Muscle of back (tissue), 13 donors: ENCODE results near the gene TAF1B. TPM values are rescaled to one million over a fixed set of nuclear protein-coding genes. Genes with fewer than 3 reads are reported as not detected.
A peak's percentile ranks its signal among the peaks of the same experiment; 100 is the strongest.

ENCODE experiments used
- DNase-seq, 3 donors: peaks; one replicate each; pipeline versions ENCODE4 v3.0.0 to v3.0.0-alpha.2; 2013
- long read RNA-seq, 9 donors: transcript quantifications; one replicate each; lab custom pipeline, GENCODE V29; 2026
- polyA plus RNA-seq, 10 donors: library from polyadenylated mRNA; unstranded; fragments of 120-200 nt; gene quantifications; one replicate each; pipeline ENCODE4 v1.2.1, GENCODE V29; 2013; ENCODE audit not compliant: insufficient read length in 10 of 10

TAF1B gene
- 10 to 100 TPM; 10.0 to 19.2 (median 13.6) TPM for polyA plus RNA-seq
- long read RNA-seq, donor 1, partial matches to known transcripts: 0 of 1 reads
- long read RNA-seq, donor 1, other reads (novel, unspliced or antisense): 0 of 1 reads
- long read RNA-seq, donor 2, partial matches to known transcripts: 0 of 3 reads
- long read RNA-seq, donor 2, other reads (novel, unspliced or antisense): 0 of 3 reads
- long read RNA-seq, donor 3: 0 reads
- long read RNA-seq, donor 4: 0 reads
- long read RNA-seq, donor 5, partial matches to known transcripts: 0 of 2 reads
- long read RNA-seq, donor 5, other reads (novel, unspliced or antisense): 0 of 2 reads
- long read RNA-seq, donor 6: 0 reads
- long read RNA-seq, donor 7, partial matches to known transcripts: 0 of 1 reads
- long read RNA-seq, donor 7, other reads (novel, unspliced or antisense): 0 of 1 reads
- long read RNA-seq, donor 8, partial matches to known transcripts: 0 of 2 reads
- long read RNA-seq, donor 8, other reads (novel, unspliced or antisense): 0 of 2 reads
- long read RNA-seq, donor 9: 0 reads

DNA sequence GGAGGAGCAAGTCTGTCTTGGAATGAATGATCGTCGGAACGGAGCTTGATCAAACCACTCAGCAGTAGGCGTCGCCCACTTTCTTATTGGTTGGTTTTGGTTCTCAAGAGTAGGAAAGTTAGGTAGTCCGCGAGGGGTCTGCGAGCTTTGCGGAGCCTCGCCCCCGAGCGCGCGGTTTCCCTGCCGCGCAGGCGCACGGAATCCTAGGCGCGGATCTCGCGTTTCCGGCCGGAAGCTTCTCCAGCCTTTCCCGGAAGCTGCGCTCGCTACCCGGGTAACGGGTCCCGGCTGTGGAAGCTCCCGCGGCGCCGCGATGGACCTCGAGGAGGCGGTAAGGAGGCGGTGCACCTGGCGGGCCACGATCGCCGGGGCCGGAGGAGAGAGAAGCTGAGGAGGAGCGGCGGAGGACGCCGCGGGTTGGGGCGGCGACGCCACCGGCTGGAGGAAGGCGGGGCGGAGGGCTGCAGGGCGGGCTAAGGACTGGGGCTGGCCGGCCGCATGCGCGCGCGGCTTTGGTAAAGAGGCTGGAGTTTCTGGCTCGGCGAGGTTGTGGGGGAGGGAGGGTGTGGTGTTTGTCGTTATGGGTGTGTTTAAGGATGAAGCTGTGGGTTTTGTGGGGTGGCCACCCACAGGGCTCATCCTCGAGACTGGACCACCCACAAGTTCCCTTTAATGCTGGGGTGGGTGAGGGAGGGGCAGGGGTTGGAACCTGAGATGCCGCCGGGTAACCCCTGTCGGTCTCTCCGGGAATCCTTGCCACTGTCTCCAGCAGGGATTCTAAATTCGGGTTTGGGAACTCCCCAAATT is at the start of gene TAF1B:
Gene TAF1B (plus strand): TSS at position 246 of the 807 bp plus-strand sequence. CDS start 68 bp downstream, at position 314.
- peak; percentile 94 to 99 (median 96) for DNase-seq

DNA sequence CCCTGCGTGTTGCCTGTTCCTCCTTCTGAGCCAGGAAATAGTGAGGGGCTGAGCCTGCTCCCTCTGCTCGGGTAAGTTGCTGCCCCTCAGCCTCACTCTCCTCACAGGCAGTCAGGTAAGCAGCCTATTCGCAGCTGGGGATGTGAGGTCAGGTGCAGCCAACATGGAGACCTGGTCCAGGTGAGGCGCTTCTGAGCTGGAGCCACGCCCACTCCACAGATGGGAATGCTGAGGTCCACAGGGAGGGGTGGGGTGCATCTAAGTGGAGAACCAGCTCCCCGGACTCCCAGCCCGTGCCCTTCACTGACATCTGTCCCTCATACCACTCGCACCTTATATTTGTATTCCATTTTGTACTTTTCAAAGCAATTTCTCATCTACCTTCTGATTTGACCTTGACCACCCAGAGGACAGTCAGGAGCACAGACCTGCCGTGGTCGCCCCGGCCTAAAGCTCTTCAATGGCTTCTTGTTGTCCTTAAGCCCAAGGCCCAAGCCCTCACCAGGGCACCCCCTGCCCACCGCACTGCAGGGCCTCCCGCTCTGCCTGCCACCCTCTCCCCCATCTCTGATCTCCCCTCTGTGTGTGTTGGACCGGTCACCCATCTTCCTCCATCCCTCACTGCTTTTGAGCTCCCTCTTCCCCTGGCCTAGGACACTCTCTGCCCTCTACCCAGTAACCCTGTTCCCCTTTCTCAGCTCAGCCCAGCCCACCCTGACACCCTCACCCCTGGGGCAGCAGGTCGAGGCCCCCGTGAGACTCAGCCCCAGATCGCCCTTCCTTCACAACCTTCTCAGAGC is 49.2 kb upstream of the TAF1B start:
- DNase-seq: no peak

DNA sequence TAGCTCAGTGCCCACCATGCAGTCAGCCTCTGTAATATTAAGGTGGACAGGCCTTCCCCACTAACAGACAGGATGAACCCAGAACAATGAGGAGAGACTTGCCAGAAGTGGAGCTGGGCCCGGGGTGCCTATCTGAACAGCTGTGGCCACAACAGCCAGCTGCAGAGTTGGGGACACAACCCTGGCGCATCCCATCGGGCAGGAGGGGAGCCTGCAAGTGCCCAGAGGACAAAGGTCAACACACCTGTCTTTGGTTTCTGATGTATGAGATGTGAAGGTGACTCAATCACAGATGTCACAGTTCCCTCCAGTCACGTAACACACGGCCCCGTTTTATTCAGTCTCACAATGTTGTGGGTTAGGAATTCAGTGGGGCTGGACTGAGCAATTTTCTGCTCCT is 48.2 kb upstream of the TAF1B start:
- no peak for DNase-seq

DNA sequence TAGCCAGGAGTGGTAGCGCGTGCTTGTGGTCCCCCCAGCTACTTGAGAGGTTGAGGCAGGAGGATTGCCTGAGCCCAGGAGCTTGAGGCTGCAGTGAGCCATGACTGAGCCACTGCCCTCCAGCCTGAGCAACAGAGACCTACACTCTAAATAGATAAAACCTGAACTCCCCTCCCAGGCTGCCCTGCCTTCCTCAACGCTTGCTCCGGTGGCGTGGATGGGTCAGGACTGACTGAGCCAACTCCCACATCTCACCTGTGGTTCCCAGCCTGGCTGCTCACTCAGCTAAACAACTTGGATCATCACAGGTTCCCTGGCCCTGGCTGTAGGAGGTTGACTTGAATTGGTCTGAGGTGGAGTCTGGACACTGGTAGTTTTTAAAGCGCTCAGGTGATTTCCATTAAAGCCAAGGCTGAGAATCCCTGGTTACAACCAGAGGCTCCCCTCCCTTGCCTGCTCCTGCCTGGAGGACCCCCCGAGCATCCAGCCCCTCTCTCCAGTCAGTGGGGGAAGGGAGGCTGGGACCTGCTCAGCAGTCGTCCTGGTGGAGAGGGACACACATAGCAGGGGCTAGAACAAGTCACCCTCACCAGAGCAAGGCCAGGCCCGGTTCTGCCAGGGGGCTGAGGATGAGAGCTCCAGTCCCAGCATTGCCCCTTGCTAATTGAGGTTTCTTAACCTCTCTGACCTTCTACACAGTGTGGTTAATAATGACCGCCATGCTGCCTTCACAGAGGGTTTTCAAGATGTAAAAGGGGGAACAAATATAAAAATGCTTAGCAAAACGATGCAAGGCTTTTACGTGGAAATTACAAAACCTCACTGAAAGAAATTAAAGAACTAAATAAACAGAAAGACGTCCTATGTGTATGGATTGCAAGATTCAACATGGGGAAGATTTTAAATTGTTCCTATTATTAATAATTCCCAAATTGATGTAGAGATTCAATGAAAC is 46.9 kb upstream of the TAF1B start:
- no peak for DNase-seq

DNA sequence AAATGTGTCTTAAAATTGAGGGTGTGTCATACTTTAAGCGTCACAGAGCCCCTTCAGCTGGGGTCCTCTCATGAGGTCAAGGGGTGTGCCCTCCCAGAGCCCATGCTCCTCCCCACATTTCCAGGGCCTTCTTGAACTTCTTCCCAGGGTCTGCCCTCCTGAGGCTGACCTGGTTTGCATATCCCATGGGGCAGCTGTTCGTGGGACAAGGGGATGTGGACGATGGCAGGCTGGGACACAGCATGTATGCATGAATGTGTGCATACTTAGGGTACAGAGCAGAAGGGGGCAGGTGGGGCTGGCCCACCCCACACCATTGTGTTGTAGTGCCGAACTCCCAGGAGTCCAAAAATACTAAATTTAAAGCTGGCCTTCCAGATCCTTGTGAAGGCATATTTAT is 46.2 kb upstream of the TAF1B start:
- no peak for DNase-seq

DNA sequence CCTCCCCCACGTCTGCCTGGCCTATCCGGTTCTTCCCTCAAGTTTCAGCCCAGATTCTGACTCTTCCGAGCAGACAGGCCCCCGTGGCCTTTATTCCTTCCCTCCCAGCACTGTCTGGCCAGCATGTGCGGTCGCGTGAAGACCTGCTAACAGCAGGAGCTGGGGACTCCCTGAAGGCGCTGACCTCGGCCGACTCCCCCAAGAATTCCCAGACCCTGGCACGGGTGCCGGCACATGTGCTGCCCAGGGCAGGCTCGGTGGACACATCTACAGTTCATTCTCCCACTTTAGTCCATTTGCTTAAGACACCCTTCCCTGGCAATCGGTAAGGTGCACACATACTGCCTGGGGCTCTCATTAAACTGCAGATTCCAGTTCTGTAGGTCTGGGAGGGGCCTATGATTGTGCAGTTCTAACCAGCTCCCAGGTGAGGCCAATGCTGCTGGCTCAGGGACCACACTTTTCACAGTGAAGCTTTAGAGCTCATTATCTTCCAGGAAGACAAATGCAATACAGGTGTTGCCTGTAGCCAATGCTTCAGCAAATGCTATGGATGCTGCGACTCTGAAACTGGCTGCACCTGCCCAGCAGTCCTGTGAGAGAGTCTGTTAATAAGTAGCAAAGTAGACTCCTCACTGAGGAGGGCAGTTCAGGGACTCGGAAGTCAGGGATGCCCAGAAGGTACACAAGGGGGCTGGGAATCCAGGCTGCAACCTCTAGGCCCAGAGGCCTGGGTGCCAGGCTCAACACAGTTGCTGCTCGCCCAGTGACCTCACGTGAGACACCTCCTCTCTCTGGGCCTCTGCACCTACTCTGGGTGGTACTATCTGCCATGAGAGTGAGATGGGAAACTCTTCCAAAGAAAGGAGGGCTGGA is 45.4 kb upstream of the TAF1B start:
- no peak for DNase-seq

DNA sequence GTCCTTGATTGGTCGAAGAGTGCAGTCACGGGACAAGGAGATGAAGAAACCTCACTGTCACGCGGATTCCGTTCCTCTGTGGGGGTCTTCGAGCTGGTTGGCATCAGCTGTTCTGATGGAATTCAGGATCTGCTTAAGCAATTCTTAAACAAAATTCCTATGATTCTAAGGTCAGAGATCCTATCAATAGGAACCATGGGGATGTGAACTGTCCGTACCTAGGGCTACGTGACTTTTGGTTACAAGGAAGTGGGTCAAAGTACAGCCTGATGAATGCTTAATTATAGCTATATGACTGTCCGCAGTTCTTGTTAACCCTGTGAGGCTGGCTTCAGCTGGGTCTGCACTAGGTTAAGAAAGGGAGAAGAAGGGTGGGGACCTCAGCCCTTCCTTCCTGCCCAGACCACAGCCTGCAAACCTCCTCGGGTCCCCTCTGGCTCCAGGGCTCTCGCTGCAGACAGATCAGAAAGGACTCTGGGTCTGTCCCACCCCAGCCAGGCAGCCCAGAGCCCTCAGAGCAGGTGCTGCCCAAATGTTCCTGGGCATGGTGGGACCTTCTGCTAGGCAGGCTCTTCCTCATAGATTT is 44.2 kb upstream of the TAF1B start:
- no peak for DNase-seq

DNA sequence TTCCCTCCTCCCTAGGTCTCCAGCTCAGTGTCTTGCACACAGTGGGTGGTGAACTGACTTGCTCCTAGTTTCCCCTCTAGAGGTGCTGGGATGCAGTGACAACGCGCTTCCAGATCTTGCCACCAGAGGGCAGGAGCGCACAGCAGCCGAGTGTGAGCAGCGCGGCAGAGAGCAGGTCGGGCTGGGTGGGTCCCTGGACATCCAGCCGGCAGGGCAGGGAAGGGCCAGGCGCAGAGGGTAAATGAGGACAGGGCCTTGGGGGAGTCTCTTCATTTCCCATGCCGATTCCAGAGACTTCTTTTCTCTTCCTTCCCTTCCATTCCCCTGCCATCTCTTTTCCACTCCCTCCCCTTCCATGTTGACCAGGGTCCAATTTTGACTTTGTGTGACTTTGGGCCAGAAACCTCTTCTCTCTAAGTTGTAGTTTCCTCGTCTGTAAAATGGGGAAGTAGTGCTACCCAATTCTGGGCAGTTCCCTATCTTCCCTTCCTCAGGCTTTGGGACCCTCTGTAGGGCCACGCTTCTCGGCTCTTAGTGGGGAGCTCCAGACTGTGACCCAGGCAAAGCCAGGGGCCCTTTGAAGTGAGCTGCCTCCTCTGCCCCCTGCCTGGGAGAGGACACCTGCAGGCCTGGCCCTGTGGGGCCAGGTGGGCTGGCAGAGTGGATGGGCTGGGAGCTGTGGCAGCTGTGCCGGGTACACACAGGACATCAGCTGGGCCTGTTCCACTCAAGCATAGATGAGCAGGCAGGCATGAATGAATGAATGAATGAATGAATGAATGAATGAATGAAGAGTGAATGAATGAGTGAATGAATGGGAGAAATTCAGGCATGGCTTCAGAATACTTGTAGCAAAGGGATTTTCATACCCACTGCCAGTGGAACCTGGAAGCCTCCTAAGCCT is 43.3 kb upstream of the TAF1B start:
- peak; percentile 73 to 90 (median 83) for DNase-seq

DNA sequence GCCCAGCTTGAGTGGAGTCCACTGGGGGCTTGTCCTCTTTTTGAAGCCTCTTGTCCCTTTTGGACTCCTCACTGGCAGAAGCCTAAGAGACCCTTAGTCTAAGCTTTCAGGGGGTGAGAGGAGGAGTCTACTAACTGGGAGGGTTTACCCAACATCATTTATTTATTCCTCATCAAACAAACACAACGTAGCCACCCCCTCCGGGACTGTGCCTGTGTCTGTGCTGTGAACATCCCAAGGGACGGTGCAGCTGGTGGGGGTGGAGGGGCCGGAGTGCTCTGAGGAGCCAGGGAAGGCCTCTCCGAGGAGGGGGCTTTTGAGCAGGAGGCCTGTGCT is 42.7 kb upstream of the TAF1B start:
- DNase-seq: no peak

DNA sequence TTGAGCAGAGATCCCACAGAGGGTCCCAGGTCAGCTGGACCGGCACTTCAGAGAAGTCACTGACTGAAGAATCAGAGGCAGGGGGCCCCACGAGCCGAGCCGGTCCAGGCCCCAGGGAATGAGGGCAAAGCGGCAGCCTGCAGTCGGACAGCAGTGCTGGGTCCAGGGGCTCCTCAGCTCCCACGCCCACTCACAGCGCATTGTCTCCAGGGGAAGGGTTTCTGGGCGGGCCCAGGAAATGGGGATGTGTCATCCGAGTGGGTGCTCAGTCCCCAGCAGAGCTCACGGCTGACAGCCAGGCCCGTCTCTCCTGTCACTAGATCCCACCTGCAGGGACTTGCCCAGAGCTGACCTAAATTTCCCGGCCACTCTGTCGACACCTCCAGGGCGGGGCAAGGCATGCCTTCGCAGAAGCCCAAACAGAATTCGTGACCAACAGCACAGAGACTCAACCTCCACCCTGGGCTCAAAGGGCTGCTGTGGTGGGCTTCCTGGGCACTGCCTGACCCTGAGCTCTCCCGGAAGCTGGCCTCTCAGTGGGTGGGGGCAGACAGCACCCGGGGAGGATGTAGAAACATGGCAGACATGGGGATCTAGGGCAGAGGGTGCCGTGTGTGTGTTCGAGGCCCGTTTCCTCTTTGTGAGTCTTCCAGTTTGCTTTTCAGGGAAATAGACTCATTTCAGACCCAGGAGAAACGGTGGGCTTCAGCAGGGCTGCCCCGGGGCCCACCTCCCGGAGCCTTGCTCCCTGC is 42.1 kb upstream of the TAF1B start:
- DNase-seq: no peak

DNA sequence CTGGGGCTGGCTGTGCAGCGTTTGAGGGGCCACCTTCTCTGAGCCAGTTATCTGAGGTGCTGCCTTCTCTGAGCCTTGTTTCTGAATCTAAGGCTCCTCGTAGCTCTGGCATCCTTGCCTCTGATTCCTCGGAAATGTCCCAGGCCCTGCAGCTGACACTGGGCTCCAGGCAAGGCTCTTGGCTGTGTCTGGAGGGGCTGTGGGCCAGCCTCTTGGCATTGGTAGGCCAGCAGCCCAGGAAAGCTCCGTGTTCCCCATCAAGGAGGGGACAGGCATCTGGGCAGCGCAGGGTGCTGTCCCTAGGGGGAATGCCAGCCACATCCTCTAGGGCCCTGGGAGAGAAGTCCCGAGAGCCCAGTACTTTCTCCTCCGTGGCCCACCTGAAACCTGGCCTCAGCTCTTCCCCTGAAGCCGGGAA is 40.7 kb upstream of the TAF1B start:
- no peak for DNase-seq

DNA sequence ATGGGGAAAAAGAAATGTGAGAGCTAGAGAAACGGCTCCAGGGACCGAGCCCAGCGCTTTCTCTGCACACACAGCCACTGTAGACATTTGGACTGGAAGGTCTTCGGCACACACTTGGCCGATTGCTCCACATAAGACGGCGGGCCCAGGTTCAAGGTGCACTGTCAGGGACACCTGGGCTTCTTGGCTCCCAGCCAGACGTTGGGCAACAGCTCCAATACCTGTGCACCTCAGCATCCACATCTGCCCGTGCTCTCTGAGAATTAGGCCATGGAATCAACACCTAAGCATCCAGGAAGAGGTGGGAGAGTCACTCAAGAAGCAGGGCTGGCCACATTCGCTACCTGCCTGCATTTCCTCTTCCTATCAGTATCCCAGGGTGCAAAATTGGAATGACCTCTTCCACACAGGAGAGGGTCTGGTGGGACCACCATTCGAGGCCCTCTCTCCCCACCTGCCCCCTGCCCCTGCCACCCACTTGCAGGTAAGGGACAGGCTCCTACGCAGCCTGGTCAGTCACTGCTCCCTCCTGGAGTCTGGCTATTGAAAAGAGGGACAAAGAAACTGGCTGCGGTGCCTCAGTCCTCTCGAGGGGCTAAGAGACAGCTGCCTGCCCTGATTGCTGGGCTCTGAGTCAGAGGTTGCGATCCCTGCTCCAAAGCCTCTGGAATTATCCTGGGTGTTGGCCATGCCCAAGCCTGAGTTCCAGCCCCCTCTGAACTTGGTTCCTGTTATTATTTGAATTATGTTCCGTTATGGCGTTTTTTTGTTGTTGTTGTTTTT is 40.1 kb upstream of the TAF1B start:
- DNase-seq: no peak

DNA sequence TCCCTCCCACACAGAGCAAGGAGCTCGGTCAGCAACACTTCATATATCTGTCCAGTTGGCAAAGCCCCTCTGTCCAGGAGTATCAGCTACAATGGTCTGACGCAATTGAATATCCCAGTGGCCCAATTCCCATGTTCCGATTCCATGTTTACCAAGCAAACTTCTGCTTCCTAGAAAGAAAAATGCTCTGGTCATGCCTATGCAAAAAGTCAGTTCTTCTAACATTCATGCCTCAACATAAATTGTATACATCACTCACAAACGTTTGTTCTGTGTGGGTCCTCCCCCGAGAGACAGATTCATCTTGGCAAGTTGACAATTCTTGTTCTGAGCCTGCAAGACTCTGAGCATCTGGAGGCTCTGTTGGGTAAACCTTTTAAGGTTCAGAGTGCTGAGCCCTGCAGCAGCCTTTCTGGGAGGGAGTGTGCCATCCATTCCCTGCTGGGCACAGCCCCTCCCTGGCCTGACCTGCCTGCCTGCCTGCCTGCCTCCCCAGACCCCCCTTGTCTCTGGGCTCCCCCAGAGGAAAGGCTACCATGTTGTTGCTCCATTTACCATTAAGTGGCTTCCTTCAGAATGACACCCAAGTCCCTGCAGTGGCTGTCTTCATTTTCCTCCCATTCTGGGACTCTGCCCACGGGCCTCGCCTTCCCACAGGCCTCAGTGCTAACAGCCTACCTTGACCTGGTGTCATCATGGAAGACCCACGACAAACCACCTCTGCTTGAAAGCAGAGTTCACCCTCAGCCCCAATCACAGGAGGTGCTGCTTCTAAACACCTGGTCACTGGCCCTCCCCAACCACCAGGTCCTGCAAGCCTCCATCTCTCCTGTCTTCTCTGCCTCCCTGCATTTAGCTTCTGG is 37.6 kb upstream of the TAF1B start:
- no peak for DNase-seq

DNA sequence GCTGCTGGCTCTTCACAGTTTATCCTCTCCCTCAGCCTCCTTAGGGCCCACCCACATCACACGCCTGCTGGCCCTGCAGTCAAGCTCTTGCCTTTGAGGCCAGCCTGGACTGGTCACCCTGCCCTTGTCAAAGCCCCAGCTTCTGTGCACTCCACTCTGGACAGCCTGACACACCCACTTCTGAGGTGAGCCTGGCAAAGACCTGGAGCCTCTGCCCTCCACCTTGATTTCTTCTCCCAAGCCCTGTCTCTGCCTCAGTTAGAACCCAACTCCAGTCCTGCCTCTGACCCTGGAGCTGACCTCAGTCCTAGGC is 37.0 kb upstream of the TAF1B start:
- DNase-seq: no peak

DNA sequence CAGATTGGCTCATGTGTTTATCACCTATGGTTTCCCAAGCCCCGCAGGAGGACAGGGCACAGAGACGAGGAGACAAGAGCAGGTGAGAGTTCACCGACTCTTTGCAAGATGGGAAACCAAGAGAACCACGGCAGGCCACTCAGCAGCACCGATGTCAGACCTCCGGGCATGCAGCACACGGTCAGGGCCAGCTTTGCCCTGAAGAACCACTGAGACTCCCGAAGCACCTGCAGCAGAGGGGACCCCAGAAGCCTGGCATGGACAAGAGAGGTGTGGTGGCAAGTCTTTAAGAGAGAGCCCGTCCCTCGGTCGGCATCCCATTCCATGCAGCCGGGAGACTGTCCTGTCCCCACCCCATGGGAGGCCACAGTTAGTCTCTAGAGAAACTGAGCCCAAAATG is 36.6 kb upstream of the TAF1B start:
- DNase-seq: no peak

DNA sequence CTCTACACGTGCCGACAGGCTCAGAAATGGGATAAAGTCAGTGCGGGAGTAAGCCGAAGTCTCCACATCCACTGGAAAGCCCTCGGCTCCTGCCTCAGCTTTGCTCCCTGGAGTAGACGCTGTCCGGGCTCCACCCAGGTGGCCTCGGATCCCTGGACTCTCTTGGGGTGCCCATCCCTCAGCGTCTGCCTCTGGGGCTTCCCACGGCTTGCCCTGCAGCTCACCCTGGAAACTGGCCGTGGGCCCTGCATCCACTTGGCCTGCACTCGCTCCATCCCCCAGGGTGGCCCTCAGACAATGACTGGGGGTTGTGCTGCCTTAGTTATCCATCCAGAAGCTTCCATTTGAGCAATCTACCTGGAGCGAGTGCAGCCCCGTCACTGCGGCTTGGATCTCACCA is 36.2 kb upstream of the TAF1B start:
- no peak for DNase-seq
